GM20000 (cell line): Measurements from ENCODE around the gene SOX18.

Source experiments
- DNase-seq: peaks from one replicate; pipeline ENCODE4 v3.0.0; 2012; ENCODE audit warnings: low spot score
- CTCF ChIP-seq: IDR thresholded peaks from 2 replicates; pipeline ENCODE4 v1.5.1; 2012; ENCODE audit warnings: mild to moderate bottlenecking, control low read depth; ENCODE audit errors: extremely low read depth, missing control alignments

SOX18 gene

GRCh38 chr20:64057628-64058498 is 8.4 kb upstream of the SOX18 start:
- peak; percentile 88 for TF ChIP-seq CTCF
- peak; percentile 90 for DNase-seq

- no peak for DNase-seq
- TF ChIP-seq CTCF = no peak
These were observed 7.6 kb upstream of the SOX18 start for GRCh38 chr20:64056889-64057627.

- DNase-seq = no peak
- TF ChIP-seq CTCF = no peak
These were observed 7.1 kb upstream of the SOX18 start for GRCh38 chr20:64056639-64056888.

- no peak for TF ChIP-seq CTCF
- DNase-seq = no peak
These were observed 6.6 kb upstream of the SOX18 start for GRCh38 chr20:64055893-64056638.

GRCh38 chr20:64055396-64055892 is 6.0 kb upstream of the SOX18 start:
- no peak for TF ChIP-seq CTCF
- no peak for DNase-seq

- DNase-seq = peak; percentile 70
- no peak for TF ChIP-seq CTCF
These were observed 4.6 kb upstream of the SOX18 start for GRCh38 chr20:64053841-64054661.
